Hepatocyte (in vitro differentiated cells): ENCODE results near the gene PLCL1.

Experiments used
- EZH2 ChIP-seq: fragments of 200-600 bp; sonication (generic); IDR thresholded peaks from 2 replicates; pipeline ENCODE4 v1.6.1; 2016; ENCODE audit warnings: antibody characterized with exemption, mild to moderate bottlenecking, borderline replicate concordance
- EZH2phosphoT487 ChIP-seq: fragments of 200-600 bp; sonication (generic); IDR thresholded peaks from one replicate; pipeline ENCODE4 v1.6.1; 2018; ENCODE audit warnings: antibody characterized with exemption, mild to moderate bottlenecking, low read depth, moderate library complexity; ENCODE audit not compliant: unreplicated experiment, severe bottlenecking
- TF ChIP-seq, protein P1 (sequence below): fragments of 200-600 bp; sonication (generic); IDR thresholded peaks from 2 replicates; pipeline ENCODE4 v1.5.1; 2016; ENCODE audit warnings: antibody characterized with exemption, mild to moderate bottlenecking; ENCODE audit not compliant: poor library complexity

DNA sequence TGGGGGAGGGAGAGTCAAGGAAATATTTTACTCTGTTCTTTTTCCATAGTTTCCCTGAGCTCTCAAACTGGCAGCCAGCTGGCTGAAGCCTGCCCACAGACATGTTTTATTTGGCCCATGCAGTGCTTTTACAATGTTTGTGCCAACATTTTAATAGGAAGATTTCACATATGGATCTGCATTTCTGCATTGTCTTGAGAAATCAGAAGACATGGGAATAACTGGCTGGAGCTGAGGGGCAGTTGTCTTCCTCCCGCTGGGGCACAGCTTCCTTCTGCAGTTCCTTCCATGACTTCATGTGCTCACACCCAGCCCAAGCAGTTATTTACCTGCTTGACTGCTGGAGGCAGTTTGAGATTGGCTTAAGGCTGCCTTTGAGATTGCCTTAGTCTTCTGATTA lies 74.4 kb downstream of the PLCL1 start:
- TF ChIP-seq EZH2 (no peak), EZH2phosphoT487 (no peak)
- TF ChIP-seq, protein P1, sequence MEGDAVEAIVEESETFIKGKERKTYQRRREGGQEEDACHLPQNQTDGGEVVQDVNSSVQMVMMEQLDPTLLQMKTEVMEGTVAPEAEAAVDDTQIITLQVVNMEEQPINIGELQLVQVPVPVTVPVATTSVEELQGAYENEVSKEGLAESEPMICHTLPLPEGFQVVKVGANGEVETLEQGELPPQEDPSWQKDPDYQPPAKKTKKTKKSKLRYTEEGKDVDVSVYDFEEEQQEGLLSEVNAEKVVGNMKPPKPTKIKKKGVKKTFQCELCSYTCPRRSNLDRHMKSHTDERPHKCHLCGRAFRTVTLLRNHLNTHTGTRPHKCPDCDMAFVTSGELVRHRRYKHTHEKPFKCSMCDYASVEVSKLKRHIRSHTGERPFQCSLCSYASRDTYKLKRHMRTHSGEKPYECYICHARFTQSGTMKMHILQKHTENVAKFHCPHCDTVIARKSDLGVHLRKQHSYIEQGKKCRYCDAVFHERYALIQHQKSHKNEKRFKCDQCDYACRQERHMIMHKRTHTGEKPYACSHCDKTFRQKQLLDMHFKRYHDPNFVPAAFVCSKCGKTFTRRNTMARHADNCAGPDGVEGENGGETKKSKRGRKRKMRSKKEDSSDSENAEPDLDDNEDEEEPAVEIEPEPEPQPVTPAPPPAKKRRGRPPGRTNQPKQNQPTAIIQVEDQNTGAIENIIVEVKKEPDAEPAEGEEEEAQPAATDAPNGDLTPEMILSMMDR = no peak
